HEK293 (cell line): ENCODE data around the gene DNAL4.
A peak's percentile ranks its signal among the peaks of the same experiment; 100 is the strongest.

Source experiments
- CTCF ChIA-PET: fragments of 350-600 bp; formaldehyde crosslinking; extraction: SDS; loops from one replicate; lab custom pipeline; 2021; ENCODE audit warnings: antibody characterized with exemption; lab: Yijun Ruan, JAX
- POLR2A ChIA-PET: fragments of 300-600 bp; formaldehyde crosslinking; extraction: SDS; loops from one replicate; lab custom pipeline; 2020; ENCODE audit warnings: antibody characterized with exemption, inconsistent platforms; lab: Yijun Ruan, JAX
- H3K27ac ChIP-seq: fragments of 200-500 bp; sonication (Bioruptor generic); 2 replicates; pipeline ENCODE4 v1.5.1; 2014; ENCODE audit warnings: low read depth, low read length, control low read depth, inconsistent platforms; ENCODE audit errors: extremely low read depth
- H3K36me3 ChIP-seq, 2 experiments: fragments of 200-500 bp in 1 of 2; sonication (Bioruptor generic) in 1 of 2; 1 replicate in 1 of 2; 2 replicates in 1 of 2; pipeline ENCODE4 v1.5.1; 2014 to 2017; ENCODE audit warnings: inconsistent platforms in 2 of 2, low read length in 2 of 2; ENCODE audit not compliant: control insufficient read depth in 2 of 2, insufficient read depth in 1 of 2
- H3K4me1 ChIP-seq: fragments of 200-500 bp; sonication (Bioruptor generic); 2 replicates; pipeline ENCODE4 v1.5.1; 2014; ENCODE audit warnings: mild to moderate bottlenecking, low read length, inconsistent platforms; ENCODE audit not compliant: control insufficient read depth, insufficient read depth
- H3K4me3 ChIP-seq: 2 replicates; pipeline ENCODE4 v1.5.1; 2011; ENCODE audit warnings: low read depth, mild to moderate bottlenecking, control low read depth, low read length, moderate library complexity
- H3K9me3 ChIP-seq: fragments of 200-500 bp; sonication (Bioruptor generic); 2 replicates; pipeline ENCODE4 v1.5.1; 2014; ENCODE audit warnings: low read depth, low read length, inconsistent platforms; ENCODE audit not compliant: control insufficient read depth, insufficient read depth
- EGR2 ChIP-seq: fragments of 450-650 bp; formaldehyde crosslinking; IDR thresholded peaks from 2 replicates; pipeline ENCODE4 v1.5.1; 2016; ENCODE audit warnings: low read depth, missing biosample characterization, missing genetic modification characterization
- GLIS2 ChIP-seq: fragments of 450-650 bp; formaldehyde crosslinking; IDR thresholded peaks from 2 replicates; pipeline ENCODE4 v1.5.1; 2016; ENCODE audit warnings: missing biosample characterization, missing genetic modification characterization
- KLF1 ChIP-seq: fragments of 450-650 bp; formaldehyde crosslinking; IDR thresholded peaks from 2 replicates; pipeline ENCODE4 v1.5.1; 2016; ENCODE audit warnings: missing biosample characterization, missing genetic modification characterization
- KLF9 ChIP-seq: fragments of 450-650 bp; formaldehyde crosslinking; IDR thresholded peaks from 2 replicates; pipeline ENCODE4 v1.5.1; 2016; ENCODE audit warnings: missing biosample characterization, missing genetic modification characterization, low read depth
- SP7 ChIP-seq: fragments of 450-650 bp; formaldehyde crosslinking; IDR thresholded peaks from 2 replicates; pipeline ENCODE4 v1.5.1; 2016; ENCODE audit warnings: missing biosample characterization, missing genetic modification characterization
- ZFHX2 ChIP-seq: fragments of 450-650 bp; formaldehyde crosslinking; conservative IDR thresholded peaks from 2 replicates; pipeline ENCODE4 v1.5.1; 2016; ENCODE audit warnings: missing biosample characterization, missing genetic modification characterization
- ZIC2 ChIP-seq: fragments of 450-650 bp; formaldehyde crosslinking; IDR thresholded peaks from 2 replicates; pipeline ENCODE4 v1.5.1; 2016; ENCODE audit warnings: missing biosample characterization, missing genetic modification characterization
- ZNF155 ChIP-seq: fragments of 450-650 bp; formaldehyde crosslinking; IDR thresholded peaks from 2 replicates; pipeline ENCODE4 v1.5.1; 2016; ENCODE audit warnings: missing biosample characterization, missing genetic modification characterization
- ZNF433 ChIP-seq: fragments of 450-650 bp; formaldehyde crosslinking; IDR thresholded peaks from 2 replicates; pipeline ENCODE4 v1.5.1; 2016; ENCODE audit warnings: missing biosample characterization, missing genetic modification characterization, low read depth
- ZNF629 ChIP-seq: fragments of 450-650 bp; formaldehyde crosslinking; IDR thresholded peaks from 2 replicates; pipeline ENCODE4 v1.5.1; 2017; ENCODE audit warnings: missing biosample characterization, missing genetic modification characterization
- TF ChIP-seq, protein P1 (sequence below): IDR thresholded peaks from 2 replicates; pipeline ENCODE4 v1.6.1; 2011; ENCODE audit warnings: mild to moderate bottlenecking, low read depth, low read length, borderline replicate concordance
- TF ChIP-seq, protein P2 (sequence below): fragments of 450-650 bp; formaldehyde crosslinking; IDR thresholded peaks from 2 replicates; pipeline ENCODE4 v1.5.1; 2016; ENCODE audit warnings: missing biosample characterization, missing genetic modification characterization
- TF ChIP-seq, protein P3 (sequence below): fragments of 450-650 bp; formaldehyde crosslinking; IDR thresholded peaks from 2 replicates; pipeline ENCODE4 v1.5.1; 2016; ENCODE audit warnings: missing biosample characterization, missing genetic modification characterization
- TF ChIP-seq, protein P4 (sequence below): fragments of 450-650 bp; formaldehyde crosslinking; IDR thresholded peaks from 2 replicates; pipeline ENCODE4 v1.5.1; 2016; ENCODE audit warnings: missing biosample characterization, missing genetic modification characterization
- TF ChIP-seq, protein P5 (sequence below): fragments of 450-650 bp; formaldehyde crosslinking; IDR thresholded peaks from 2 replicates; pipeline ENCODE4 v1.5.1; 2016; ENCODE audit warnings: missing biosample characterization, missing genetic modification characterization

Gene DNAL4

DNA sequence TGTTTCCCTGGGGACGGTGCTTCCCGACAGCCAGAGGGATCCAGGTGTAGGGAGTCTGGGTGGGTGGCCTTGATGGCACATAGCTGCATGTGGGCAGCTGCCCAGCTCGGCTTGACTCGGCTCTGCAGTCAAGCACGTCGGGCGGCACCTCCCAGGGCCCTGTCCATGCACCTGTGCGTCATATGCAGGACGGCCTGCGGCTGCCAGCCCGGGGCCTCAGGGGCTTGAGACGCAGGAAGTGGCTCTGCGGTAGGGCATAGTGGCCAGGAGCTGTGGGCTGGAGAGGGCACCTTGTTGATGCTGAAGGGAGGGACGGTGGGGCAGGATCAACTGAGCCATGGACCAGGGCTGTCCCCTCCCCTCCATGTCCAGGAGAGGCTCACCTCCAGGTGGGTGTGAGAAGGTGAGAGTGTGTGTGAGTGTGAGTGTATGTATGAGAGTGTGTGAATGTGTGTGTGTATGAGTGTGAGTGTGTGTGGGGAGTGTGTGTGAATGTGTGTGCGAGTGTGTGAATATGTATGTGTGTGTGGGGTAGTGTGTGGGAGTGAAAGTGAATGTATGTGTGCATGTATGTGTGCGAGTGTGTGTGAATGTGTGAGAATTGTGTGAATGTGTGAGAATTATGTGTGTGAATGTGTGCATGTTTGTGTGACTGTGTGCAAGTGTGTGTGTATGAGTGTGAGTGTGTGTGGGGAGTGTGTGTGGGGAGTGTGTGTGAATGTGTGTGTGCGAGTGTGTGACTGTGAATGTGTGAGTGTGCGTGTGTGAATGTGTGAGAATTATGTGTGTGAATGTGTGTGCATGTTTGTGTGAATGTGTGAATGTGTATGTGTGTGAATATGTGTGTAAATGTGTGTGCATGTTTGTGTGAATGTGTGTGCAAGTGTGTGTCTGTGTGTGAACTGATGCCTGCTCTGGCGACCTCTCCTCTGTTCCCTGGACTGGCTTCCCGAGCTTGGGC is 32.5 kb downstream of the DNAL4 start (continued):
- no peak for TF ChIP-seq SP7 (tag by site-specific recombination)
- TF ChIP-seq, all 188 proteins: peak for 9

DNA sequence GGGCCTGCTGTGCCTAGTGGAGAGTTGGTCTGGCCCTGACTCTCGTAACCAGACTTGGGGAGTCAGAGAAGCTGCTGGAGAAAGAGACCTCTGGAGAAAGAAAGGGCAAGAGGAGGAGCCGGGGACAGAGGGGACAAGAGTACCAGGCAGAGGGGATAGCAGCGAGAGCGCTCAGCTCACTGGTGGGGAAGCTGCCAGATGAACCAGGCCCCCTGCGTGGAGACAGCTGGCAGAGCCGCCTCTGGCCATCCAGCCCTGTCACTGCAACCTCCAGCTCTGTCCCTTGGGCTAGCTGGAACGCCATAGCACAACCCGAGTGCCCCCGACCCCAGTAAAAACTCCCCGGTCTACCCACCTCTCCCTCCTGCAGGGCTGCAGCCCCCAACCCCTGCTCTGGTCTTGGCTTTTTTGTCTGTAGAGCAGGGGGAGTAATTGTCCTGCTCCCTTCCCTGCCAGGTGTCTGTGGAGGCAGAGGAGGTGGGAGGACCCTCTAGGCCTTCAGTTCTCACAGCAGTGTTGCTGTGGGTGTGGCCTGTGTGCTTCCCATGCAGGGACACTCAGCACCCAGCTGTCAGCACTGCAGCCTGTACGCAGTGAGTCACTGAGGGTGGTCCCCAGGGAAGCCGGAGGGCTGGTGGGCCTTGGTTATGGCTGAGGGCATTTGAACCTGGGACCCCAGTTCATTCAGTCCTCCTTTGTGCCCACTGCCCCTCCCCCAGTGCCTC is 33.3 kb downstream of the DNAL4 start:
- Histone ChIP-seq H3K27ac (no peak overlapping the region), H3K9me3 (no peaks in the 10 kb centered on the region), H3K36me3 (no peaks in the 10 kb centered on the region), H3K4me3 (no peak overlapping the region), H3K4me1 (peaks cover 4% of the 10 kb centered on the region)
- TF ChIP-seq, protein P1, sequence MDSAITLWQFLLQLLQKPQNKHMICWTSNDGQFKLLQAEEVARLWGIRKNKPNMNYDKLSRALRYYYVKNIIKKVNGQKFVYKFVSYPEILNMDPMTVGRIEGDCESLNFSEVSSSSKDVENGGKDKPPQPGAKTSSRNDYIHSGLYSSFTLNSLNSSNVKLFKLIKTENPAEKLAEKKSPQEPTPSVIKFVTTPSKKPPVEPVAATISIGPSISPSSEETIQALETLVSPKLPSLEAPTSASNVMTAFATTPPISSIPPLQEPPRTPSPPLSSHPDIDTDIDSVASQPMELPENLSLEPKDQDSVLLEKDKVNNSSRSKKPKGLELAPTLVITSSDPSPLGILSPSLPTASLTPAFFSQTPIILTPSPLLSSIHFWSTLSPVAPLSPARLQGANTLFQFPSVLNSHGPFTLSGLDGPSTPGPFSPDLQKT, result no peak
- TF ChIP-seq ZFHX2 (peak; percentile 77), KLF9 (tag by site-specific recombination) (peak; percentile 28; the same call in 1 of the 2 replicates), ZNF629 (tag by site-specific recombination) (no peak), ZIC2 (tag by site-specific recombination) (peak; percentile 93), ZNF433 (tag by site-specific recombination) (no peak), GLIS2 (peak; percentile 22; the same call in 1 of the 2 replicates), EGR2 (tag by site-specific recombination) (peak; percentile 86), ZNF155 (no peak), KLF1 (0 out of 2 replicates have a peak, but pooled peaks have one; percentile 31)
- TF ChIP-seq, protein P2, sequence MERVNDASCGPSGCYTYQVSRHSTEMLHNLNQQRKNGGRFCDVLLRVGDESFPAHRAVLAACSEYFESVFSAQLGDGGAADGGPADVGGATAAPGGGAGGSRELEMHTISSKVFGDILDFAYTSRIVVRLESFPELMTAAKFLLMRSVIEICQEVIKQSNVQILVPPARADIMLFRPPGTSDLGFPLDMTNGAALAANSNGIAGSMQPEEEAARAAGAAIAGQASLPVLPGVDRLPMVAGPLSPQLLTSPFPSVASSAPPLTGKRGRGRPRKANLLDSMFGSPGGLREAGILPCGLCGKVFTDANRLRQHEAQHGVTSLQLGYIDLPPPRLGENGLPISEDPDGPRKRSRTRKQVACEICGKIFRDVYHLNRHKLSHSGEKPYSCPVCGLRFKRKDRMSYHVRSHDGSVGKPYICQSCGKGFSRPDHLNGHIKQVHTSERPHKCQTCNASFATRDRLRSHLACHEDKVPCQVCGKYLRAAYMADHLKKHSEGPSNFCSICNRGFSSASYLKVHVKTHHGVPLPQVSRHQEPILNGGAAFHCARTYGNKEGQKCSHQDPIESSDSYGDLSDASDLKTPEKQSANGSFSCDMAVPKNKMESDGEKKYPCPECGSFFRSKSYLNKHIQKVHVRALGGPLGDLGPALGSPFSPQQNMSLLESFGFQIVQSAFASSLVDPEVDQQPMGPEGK, result 0 out of 2 replicates have a peak, but pooled peaks have one; percentile 20
- TF ChIP-seq, protein P3, sequence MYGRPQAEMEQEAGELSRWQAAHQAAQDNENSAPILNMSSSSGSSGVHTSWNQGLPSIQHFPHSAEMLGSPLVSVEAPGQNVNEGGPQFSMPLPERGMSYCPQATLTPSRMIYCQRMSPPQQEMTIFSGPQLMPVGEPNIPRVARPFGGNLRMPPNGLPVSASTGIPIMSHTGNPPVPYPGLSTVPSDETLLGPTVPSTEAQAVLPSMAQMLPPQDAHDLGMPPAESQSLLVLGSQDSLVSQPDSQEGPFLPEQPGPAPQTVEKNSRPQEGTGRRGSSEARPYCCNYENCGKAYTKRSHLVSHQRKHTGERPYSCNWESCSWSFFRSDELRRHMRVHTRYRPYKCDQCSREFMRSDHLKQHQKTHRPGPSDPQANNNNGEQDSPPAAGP, result 0 out of 2 replicates have a peak, but pooled peaks have one; percentile 26
- TF ChIP-seq, protein P4, sequence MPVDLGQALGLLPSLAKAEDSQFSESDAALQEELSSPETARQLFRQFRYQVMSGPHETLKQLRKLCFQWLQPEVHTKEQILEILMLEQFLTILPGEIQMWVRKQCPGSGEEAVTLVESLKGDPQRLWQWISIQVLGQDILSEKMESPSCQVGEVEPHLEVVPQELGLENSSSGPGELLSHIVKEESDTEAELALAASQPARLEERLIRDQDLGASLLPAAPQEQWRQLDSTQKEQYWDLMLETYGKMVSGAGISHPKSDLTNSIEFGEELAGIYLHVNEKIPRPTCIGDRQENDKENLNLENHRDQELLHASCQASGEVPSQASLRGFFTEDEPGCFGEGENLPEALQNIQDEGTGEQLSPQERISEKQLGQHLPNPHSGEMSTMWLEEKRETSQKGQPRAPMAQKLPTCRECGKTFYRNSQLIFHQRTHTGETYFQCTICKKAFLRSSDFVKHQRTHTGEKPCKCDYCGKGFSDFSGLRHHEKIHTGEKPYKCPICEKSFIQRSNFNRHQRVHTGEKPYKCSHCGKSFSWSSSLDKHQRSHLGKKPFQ, result peak; percentile 36; the same call in 1 of the 2 replicates
- TF ChIP-seq, protein P5, sequence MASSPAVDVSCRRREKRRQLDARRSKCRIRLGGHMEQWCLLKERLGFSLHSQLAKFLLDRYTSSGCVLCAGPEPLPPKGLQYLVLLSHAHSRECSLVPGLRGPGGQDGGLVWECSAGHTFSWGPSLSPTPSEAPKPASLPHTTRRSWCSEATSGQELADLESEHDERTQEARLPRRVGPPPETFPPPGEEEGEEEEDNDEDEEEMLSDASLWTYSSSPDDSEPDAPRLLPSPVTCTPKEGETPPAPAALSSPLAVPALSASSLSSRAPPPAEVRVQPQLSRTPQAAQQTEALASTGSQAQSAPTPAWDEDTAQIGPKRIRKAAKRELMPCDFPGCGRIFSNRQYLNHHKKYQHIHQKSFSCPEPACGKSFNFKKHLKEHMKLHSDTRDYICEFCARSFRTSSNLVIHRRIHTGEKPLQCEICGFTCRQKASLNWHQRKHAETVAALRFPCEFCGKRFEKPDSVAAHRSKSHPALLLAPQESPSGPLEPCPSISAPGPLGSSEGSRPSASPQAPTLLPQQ, result no peak
- ChIA-PET CTCF (interaction anchor here (0.6 to 5.1 kb wide), 2 partner anchors 8 to 243 kb away, joined by 3 to 48 read pairs; no protein-coding TSS in a partner anchor), POLR2A (interaction anchor here (1.1 to 1.4 kb wide), 2 partner anchors 9 to 13 kb away, joined by 4 read pairs; no protein-coding TSS in a partner anchor)
